ENCODE data around the gene SNX30.
A peak's percentile ranks its signal among the peaks of the same experiment; 100 is the strongest.

The SNX30 gene

GRCh38 chr9:112785986-112786385 lies 35.4 kb downstream of the SNX30 start:
- no peak for DNase-seq

GRCh38 chr9:112786829-112787520 lies 36.4 kb downstream of the SNX30 start:
- no peak for DNase-seq

DNA sequence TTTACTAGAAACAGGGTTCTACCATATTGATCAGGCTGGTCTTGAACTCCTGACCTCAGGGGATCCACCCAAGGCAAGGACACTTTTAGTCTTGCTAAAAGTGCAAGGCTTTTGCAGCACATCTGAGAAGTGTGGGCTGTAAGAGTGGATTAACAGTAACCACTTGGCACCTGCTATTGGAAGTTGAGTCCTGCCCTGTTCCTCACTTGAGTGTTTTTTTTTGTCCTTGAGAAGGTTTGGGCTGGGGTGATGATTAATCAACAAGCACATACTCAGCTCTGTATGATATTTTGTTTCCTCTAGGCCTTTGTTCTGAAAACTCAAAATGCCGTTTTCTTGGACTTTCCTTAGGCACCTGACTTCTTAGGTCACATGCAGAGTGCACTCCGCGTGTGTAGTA lies 37.4 kb downstream of the SNX30 start:
- no peak for DNase-seq

DNA sequence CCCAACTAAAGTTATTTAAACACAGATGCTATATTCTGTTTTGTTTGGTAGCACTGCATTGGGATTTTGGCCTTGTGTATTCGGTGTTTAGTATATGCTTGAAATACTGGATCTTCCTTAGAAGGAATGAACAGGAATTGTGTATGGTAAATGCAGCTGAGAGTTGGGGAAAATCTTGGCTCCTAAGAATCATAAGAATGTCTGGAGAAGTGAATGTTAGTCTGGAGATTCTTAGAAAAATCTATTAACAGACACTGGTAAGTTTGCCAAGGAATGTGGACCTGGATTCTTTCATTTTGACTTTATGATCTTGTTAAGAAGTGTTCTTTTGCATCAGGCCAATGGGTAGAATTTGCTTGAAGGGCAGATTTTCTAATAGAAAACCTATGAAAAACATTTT lies 38.9 kb downstream of the SNX30 start:
- DNase-seq = no peak

DNA sequence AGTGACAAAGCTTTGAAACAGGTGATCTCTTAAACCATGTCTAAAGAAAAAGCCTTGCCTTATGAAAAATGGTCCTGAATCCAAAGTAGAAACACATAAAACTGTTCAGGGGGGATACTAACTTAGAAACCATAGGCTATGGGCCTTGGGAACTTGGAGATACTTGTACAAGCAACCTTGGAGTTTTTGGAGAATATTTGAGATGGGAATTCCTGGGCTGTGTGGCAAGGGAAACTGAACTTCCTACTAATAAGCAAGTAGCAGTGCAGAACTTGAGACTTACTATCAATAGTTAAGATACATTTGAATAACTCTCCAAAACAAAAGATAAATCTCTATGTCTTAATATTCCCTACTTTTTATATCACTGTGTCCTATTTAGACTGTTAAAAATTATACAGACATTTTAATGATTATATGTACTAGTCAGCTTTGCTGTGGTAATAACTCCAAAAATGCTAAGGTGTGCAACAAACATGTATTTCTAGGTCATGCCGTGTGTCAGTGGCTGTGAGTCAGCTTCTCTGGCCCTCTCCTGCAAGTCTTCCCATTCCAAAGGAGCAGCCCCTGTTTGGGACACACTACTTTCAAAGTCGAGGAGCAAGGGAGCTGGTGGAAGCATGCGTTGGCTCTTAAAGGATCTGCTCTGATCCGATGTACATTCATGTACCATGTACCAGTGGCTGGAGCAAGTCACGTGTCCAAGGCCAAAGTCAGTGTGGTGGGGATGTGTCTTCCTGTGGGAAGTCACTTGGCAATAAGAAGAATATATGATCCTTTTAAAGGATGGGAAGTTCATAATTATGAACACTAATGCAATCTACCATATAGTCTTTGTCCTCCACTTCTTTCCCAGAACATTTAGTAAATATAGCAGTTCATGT lies 39.6 kb downstream of the SNX30 start:
- DNase-seq = peak; percentile 2

GRCh38 chr9:112792670-112793069 lies 42.1 kb downstream of the SNX30 start:
- DNase-seq = no peak

DNA sequence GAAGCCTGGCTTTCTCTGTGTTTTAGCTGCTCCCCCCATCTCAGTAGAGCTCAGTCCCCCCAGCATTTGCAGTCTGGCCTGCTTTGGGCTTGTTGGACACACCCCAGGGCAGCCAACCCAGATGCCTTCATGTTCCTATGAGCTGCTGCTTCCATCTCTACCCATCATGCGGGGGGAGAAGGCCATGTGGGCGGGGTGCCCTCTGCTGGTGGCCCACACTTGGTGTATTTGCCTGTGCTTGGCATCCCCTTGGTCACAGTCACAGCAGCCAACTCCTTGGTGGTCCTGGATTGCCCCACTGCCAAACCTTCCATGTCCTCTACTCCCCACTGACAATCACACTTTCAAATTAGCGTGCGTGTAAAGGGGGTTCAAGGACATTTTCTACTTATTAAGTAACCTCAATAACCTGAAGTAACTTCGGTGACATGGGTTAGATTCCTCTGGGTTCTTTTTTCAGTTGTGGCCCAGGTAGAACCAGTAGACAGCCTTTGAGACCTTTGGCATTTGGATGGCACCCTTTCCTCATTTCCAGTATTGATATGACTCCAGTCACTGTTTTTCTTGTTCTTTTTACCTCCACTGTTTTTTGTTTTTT lies 42.8 kb downstream of the SNX30 start:
- peak; percentile 83 for DNase-seq

- no peak for DNase-seq
These were observed 44.2 kb downstream of the SNX30 start for GRCh38 chr9:112794731-112795130.

- no peak for DNase-seq
These were observed 45.4 kb downstream of the SNX30 start for GRCh38 chr9:112795921-112796320.

GRCh38 chr9:112796485-112796884 lies 45.9 kb downstream of the SNX30 start:
- no peak for DNase-seq

GRCh38 chr9:112809351-112809848 lies 58.8 kb downstream of the SNX30 start:
- DNase-seq = no peak

- no peak for DNase-seq
These were observed 59.3 kb downstream of the SNX30 start for GRCh38 chr9:112809906-112810305.

GRCh38 chr9:112810696-112811490 lies 60.3 kb downstream of the SNX30 start:
- DNase-seq = no peak

DNA sequence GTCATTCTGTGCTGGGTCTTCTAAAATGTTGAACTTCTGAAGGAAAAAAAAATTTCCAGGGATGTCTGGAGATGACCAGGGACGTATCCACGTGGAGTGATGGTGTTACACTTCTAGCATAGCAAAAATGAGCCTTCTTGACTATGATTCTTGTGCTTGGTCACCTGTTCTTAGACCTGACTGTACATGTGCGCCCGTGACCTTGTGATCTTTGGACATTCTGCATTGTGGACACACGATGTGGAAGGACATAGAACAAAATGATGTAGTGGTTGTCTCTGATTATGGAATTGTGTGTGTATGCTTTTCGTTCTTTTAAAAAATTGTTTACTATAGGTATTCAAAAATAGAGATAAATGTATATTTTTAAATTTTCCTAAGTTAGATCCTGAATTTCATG lies 61.0 kb downstream of the SNX30 start:
- no peak for DNase-seq

DNA sequence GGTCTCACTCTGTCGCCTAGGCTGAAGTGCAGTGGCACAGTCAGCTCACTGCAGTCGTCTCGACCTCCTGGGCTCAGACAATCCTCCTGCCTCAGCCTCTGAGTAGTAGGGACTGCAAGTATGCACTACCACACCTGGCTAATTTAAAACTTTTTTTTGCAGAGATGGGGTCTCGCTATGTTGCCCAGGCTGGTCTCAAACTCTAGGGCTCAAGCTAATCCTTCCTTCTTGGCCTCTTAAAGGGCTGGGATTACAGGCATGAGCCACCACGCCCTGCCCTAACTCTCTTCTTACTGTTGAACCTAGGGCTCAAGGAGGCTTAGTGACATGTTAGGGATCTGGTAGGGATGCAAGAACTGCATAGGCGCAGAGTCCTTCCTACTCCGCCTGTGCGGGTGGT lies 65.3 kb downstream of the SNX30 start:
- DNase-seq = peak; percentile 45

- no peak for DNase-seq
These were observed 67.3 kb downstream of the SNX30 start for GRCh38 chr9:112817860-112818203.

- peak; percentile 81 for DNase-seq
These were observed 69.3 kb downstream of the SNX30 start for GRCh38 chr9:112819635-112820496.

- no peak for DNase-seq
These were observed 70.3 kb downstream of the SNX30 start for GRCh38 chr9:112820881-112821280.

DNA sequence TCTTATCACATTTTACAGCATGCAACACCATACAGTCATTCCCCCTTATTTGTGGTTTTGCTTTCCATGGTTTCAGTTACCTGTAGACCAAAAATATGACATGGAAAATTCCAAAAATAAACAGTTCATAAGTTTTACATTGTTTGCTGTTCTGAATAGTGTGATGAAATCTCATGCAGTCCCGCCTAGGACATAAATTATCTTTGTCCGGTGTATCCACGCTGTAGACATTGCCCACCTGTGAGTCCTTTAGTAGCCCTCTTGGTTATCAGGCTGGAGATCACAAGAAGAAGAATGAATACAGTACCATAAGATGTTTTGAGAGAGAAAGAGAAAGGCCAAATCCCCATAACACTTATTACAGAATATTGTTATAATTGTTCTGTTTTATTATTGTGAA lies 72.1 kb downstream of the SNX30 start:
- no peak for DNase-seq

DNA sequence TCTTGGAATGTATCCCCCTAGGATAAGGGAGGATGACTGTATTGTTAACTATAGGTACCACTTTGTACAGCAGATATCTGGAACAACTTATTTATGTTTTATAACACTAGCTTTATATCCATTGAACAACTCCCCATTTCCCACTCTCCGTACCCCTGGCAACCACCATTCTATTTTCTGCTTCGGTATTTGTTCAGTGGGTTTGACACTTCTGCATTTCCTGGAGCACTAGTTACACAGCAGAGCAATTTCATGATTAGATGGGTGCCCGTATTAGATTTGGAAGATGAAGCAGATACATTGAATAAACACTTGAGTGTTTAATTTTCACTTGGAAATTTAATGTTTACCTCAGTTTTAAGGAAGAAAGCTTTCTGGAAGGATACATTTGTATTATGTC lies 72.7 kb downstream of the SNX30 start:
- no peak for DNase-seq

- no peak for DNase-seq
These were observed 80.8 kb downstream of the SNX30 start for GRCh38 chr9:112831281-112831851.

- DNase-seq = no peak
These were observed 81.4 kb downstream of the SNX30 start for GRCh38 chr9:112831969-112832368.
